HG02623 (cell line): Measurements from ENCODE around the gene TMTC4.
"Not testable (repeated sequence)": the region's sequence is repeated elsewhere in the genome, so short reads cannot be mapped to it uniquely, and the experiment has no call there.

Experiments
- ATAC-seq: cut with Tn5 transposase; IDR thresholded peaks from one replicate; pipeline ENCODE4 v1.9.1; 2021; ENCODE audit warnings: moderate library complexity; ENCODE audit not compliant: unreplicated experiment

The TMTC4 gene

DNA sequence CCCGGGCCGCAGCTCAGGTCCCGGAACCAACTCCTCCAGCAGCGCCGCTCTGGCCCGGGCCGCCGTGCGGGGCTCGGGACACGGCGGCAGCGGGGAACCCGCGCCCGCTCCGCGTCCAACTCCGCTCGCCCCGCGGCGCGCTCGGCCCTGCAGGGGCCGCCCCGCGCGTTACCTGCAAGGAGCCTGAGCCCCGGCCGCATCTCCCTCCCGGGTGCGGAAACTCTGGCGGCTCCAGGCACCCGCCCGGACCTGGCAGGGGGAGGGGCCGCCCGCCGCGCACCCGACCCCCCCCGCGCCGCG is at the start of gene TMTC4:
Gene TMTC4 (minus strand): TSS at position 224 of the 300 bp plus-strand sequence. CDS start 4,433 bp downstream, outside the sequence.
- ATAC-seq, result peak; percentile 29

GRCh38 chr13:100722517-100722916 is 47.9 kb upstream of the TMTC4 start:
- ATAC-seq, result no peak

- peak; percentile 75 for ATAC-seq
These were observed 47.4 kb upstream of the TMTC4 start for GRCh38 chr13:100721885-100722512.

- no peak for ATAC-seq
These were observed 41.0 kb upstream of the TMTC4 start for GRCh38 chr13:100715604-100716003.

DNA sequence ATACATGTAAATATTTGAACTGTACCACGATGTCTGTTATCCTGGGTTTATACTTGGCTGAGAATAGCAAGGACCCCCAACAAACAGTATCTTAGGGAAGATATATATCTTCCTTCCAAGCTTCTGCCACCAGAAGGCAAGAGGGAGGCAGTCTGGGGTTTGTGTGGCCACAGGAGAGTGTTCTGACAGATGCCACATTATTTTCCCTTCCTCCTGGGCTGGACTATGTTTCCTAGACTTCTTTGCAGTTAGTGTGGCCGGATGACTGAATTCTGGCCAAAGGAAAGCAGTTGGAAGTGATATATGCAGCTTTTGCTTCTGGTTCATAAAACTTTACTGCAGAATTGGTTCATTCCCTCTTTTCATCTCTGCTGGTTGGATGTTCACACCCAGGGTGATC is 39.9 kb upstream of the TMTC4 start:
- no peak for ATAC-seq

DNA sequence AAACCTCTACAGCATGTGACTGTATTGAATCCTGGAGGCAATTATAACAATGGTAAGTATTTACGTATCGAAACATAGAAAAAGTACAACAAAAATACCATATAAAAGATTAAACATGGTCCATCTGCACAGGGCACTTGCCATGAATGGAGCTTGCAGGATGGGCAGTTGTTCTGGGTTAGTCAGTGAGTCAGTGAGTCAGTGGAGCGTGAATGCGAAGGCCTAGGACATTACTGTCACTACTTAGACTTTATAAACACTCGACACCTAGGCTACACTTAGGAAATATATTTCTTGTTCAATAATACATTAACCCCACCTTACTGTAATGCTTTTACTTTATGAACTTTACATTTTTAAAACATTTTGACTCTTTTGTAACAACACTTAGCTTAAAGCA is 35.6 kb upstream of the TMTC4 start:
- no peak for ATAC-seq

- ATAC-seq, result no peak
These were observed 33.5 kb upstream of the TMTC4 start for GRCh38 chr13:100707818-100708740.

GRCh38 chr13:100698331-100698730 is 23.7 kb upstream of the TMTC4 start:
- ATAC-seq, result not testable (repeated sequence)

DNA sequence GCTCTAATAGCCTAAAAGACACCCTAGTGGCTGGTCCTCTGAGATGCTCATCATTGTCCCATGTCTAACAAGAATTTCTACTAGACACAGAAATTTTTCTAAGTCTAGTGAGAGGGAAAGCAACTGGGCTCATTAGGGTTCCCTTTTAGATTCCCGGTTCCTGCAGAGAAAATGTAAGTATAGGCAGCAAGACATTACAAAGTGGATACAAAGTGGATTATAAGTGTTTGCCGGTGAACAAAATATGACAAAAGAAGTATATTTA is 20.8 kb upstream of the TMTC4 start:
- no peak for ATAC-seq

- no peak for ATAC-seq
These were observed 20.3 kb upstream of the TMTC4 start for GRCh38 chr13:100694722-100695508.

DNA sequence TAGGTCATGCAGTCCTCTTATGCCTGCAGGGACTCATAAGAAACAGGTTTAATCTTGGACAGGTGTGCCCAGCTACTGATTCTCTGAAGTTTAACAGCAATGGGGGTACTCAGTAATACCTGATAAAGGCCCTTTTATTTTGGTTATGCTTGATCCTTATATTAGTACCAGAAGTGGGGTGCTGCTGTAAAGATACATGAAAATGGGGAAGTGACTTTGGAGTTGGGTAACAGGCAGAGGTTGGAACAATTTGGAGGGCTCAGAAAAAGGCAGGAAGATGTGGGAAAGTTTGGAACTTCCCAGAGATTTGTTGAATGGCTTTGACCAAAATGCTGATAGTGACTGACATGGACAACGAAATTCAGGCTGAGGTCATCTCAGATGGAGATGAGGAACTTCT is 14.6 kb upstream of the TMTC4 start:
- no peak for ATAC-seq

- ATAC-seq, result no peak
These were observed 5.5 kb upstream of the TMTC4 start for GRCh38 chr13:100680131-100680530.

- not testable (repeated sequence) for ATAC-seq
These were observed 2.5 kb upstream of the TMTC4 start for GRCh38 chr13:100677128-100677527.

GRCh38 chr13:100675661-100676129 is 1.1 kb upstream of the TMTC4 start:
- no peak for ATAC-seq

- peak; percentile 94 for ATAC-seq
These were observed 471 bp upstream of the TMTC4 start for GRCh38 chr13:100674872-100675660.

GRCh38 chr13:100673713-100674571 is 653 bp downstream of the TMTC4 start:
- peak; percentile 22 for ATAC-seq

DNA sequence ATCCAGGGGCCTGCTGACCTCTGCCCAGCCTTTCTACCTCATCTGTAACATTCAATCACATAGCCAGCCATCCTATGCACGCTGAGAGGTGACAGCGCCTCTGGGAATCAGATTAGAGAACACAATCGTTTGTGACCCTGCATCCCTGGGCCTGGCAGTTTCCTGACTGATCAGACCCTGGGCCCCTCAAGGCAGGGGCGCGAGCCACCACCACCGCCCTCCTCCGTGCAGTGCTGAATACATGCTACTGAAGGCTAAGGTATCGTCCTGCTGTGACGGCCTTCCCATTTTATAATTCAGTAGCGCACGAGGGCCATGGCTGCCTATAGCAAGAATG is 1.3 kb downstream of the TMTC4 start:
- no peak for ATAC-seq

DNA sequence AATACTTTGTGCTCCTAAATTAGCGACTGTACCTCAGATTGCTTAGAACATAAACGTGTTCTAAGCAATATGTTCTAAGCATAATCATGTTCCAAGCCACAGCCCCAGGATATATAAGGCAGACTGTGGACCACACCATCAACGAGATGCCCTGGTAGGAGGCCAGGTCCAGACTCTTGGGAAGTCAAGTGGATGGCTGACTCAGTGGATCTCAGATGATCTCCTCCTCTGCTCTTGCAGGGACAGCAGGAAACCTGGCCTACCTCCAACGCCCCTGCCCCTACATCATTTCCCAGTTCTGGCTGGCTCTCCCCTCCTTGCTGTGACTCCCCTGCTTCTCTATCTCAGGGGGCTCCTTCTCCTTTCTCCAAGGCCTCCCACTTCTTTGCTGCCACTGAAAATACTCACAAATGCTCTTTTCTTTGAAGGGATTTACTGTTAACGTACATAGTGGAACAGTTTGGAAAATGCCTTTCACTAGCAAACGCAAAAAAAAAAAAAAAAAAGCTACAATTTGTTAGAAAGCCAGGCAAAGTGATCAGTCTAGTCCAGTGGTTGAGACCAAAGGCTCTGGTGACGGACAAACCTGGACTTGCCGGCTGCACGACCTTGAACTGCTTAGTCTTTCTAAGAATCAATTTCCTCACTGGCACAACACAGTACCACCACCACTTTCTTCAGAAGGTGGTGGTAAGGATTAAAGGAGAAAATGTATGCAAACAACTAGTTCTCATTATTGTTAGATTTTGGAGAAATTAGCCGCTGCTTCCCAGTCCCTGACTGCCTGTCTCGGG is 3.0 kb downstream of the TMTC4 start:
- ATAC-seq, result no peak

GRCh38 chr13:100668408-100668807 is 6.2 kb downstream of the TMTC4 start:
- no peak for ATAC-seq
